A673 (cell line): Measurements from ENCODE around the gene CBX8. TPM values are rescaled to one million over a fixed set of nuclear protein-coding genes. Genes with fewer than 3 reads are reported as not detected.

Source experiments
- BruUV-seq: library from RNA; stranded (reverse); fragments of 400-500 nt; replicated peaks from 2 replicates; lab custom pipeline; 2021; lab: Mats Ljungman, UMichigan
- CTCF ChIA-PET: fragments of 300-600 bp; sonication (Branson Sonifier 250); formaldehyde crosslinking; loops from one replicate; lab custom pipeline; 2022; ENCODE audit warnings: antibody characterized with exemption; lab: Charles Lee
- POLR2A ChIA-PET: fragments of 300-600 bp; sonication (Branson Sonifier 250); formaldehyde crosslinking; loops from one replicate; lab custom pipeline; 2022; ENCODE audit warnings: antibody characterized with exemption; ENCODE audit not compliant: low non-redundant PET; lab: Charles Lee
- DNase-seq: peaks from one replicate; pipeline ENCODE4 v3.0.0-alpha.2; 2015; ENCODE audit warnings: low spot score
- H3K27ac ChIP-seq: fragments of 200-600 bp; sonication (generic); 2 replicates; pipeline ENCODE4 v1.5.1; 2016; ENCODE audit warnings: mixed run types, low read depth, mild to moderate bottlenecking, mixed read lengths, antibody characterized with exemption, low read length; ENCODE audit not compliant: poor library complexity, severe bottlenecking
- H3K27me3 ChIP-seq: fragments of 200-600 bp; sonication (generic); replicated peaks from 2 replicates; pipeline ENCODE4 v1.6.1; 2017; ENCODE audit warnings: mixed run types, low read depth, mild to moderate bottlenecking, mixed read lengths, antibody characterized with exemption, low read length; ENCODE audit not compliant: insufficient read depth, poor library complexity
- H3K36me3 ChIP-seq: fragments of 200-600 bp; sonication (generic); 2 replicates; pipeline ENCODE4 v1.6.1; 2016; ENCODE audit warnings: mixed run types, mild to moderate bottlenecking, mixed read lengths, antibody characterized with exemption, low read length; ENCODE audit not compliant: insufficient read depth, poor library complexity, severe bottlenecking
- H3K4me1 ChIP-seq: fragments of 200-600 bp; sonication (generic); 2 replicates; pipeline ENCODE4 v1.6.1; 2017; ENCODE audit warnings: mixed run types, mild to moderate bottlenecking, mixed read lengths, antibody characterized with exemption, low read length; ENCODE audit not compliant: insufficient read depth, poor library complexity, severe bottlenecking
- H3K4me3 ChIP-seq: fragments of 200-600 bp; sonication (generic); 2 replicates; pipeline ENCODE4 v1.5.1; 2016; ENCODE audit warnings: low read depth, mixed run types, mild to moderate bottlenecking, mixed read lengths, low read length; ENCODE audit not compliant: poor library complexity, severe bottlenecking
- H3K9me3 ChIP-seq: fragments of 200-600 bp; sonication (generic); 2 replicates; pipeline ENCODE4 v1.6.1; 2016; ENCODE audit warnings: mixed run types, low read depth, mild to moderate bottlenecking, mixed read lengths, antibody characterized with exemption, low read length; ENCODE audit not compliant: poor library complexity, severe bottlenecking
- EZH2 ChIP-seq: fragments of 200-600 bp; sonication (generic); IDR thresholded peaks from 2 replicates; pipeline ENCODE4 v1.6.1; 2017; ENCODE audit warnings: borderline replicate concordance, low read depth, mild to moderate bottlenecking, mixed read lengths, antibody characterized with exemption, low read length; ENCODE audit not compliant: poor library complexity, severe bottlenecking
- intact Hi-C: fragments of 100-400 bp; cut with micrococcal nuclease; formaldehyde crosslinking; loops from one replicate; pipeline ENCODE4 v1.10.0; 2022; ENCODE audit not compliant: unreplicated experiment
- total RNA-seq: library from RNA; stranded (reverse); gene quantifications from 2 replicates; pipeline ENCODE4 v1.2.3, GENCODE V29; 2021
- TF ChIP-seq, protein P1 (sequence below): fragments of 300-800, 200-600 bp; sonication (generic); conservative IDR thresholded peaks from 2 replicates; pipeline ENCODE4 v1.5.1; 2017; ENCODE audit warnings: low read depth, mild to moderate bottlenecking, antibody characterized with exemption, low read length, moderate library complexity, mixed read lengths

Gene CBX8
- total RNA-seq, 1 experiment from 2014 or later = 27.0 TPM

DNA sequence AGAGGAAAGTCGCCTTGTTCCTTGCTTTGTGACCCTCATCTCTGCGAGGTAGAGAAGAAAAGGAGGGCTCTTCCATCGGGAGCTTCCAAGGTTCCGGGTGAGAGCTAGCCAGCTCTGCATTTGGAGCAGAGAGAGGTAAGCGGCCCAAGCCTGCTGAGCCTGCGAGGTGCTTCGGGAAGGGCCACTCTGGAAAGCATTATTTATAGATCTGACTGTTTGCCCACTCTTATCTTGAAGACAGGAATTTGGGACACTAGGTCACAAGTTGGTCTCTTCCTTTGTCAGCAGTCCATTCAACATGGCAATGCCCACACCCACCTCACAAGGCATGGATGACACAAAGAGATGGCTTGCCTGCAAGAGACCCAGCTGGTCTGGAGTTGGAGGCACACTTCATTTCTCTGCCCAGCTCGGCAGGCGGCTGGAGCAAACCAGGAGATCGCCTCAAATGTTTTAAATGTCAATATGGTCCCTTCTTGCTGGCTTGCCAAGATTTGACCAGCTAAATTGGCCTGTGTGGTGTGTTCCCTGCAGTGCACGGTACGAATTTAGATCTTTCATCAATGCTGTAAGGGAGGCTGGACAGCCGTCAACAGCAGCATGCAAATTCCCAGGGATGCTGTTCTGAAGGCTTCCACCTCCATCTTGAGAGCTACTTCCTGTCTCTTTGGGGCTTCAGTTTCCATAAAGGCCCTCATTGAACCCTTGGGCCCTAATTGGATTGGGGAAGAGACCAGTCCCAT lies 22.8 kb upstream of the CBX8 start:
- DNase-seq = no peak
- intact Hi-C loops = no loop called here
- Histone ChIP-seq H3K4me3 (no peak overlapping the region), H3K9me3 (no peaks in the 10 kb centered on the region), H3K36me3 (no peaks in the 10 kb centered on the region), H3K27ac (no peak overlapping the region), H3K4me1 (no peaks in the 10 kb centered on the region), H3K27me3 (no peaks in the 10 kb centered on the region)
- POLR2A ChIA-PET = no interaction called here
- TF ChIP-seq, protein P1, sequence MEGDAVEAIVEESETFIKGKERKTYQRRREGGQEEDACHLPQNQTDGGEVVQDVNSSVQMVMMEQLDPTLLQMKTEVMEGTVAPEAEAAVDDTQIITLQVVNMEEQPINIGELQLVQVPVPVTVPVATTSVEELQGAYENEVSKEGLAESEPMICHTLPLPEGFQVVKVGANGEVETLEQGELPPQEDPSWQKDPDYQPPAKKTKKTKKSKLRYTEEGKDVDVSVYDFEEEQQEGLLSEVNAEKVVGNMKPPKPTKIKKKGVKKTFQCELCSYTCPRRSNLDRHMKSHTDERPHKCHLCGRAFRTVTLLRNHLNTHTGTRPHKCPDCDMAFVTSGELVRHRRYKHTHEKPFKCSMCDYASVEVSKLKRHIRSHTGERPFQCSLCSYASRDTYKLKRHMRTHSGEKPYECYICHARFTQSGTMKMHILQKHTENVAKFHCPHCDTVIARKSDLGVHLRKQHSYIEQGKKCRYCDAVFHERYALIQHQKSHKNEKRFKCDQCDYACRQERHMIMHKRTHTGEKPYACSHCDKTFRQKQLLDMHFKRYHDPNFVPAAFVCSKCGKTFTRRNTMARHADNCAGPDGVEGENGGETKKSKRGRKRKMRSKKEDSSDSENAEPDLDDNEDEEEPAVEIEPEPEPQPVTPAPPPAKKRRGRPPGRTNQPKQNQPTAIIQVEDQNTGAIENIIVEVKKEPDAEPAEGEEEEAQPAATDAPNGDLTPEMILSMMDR = no peak
- TF ChIP-seq EZH2 = no peak
- BruUV-seq = no TSS peak
- CTCF ChIA-PET = no interaction called here

DNA sequence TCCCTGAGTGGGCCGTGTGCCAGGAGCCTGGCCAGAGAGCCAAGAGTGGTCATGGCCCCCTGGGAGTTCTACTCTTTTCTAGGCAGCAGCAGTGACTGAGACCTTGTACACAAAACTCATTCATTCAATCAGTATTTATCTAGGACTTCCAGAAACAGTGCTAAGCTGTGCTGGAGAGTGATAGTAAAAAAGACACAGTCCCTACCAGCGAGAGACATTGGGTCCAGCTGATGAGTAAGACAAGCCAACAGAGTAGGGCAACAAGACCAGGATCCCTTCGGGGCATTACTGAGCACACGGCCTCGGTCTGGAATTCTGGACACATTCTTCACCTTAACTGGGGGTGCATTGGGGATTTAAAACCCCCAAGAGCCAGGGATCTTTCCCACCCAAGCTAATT lies 22.2 kb upstream of the CBX8 start:
- POLR2A ChIA-PET = interaction anchor here (0.6 kb wide), 1 partner anchor 19 kb away, joined by 3 read pairs; no protein-coding TSS in a partner anchor
- intact Hi-C loops = no loop called here

DNA sequence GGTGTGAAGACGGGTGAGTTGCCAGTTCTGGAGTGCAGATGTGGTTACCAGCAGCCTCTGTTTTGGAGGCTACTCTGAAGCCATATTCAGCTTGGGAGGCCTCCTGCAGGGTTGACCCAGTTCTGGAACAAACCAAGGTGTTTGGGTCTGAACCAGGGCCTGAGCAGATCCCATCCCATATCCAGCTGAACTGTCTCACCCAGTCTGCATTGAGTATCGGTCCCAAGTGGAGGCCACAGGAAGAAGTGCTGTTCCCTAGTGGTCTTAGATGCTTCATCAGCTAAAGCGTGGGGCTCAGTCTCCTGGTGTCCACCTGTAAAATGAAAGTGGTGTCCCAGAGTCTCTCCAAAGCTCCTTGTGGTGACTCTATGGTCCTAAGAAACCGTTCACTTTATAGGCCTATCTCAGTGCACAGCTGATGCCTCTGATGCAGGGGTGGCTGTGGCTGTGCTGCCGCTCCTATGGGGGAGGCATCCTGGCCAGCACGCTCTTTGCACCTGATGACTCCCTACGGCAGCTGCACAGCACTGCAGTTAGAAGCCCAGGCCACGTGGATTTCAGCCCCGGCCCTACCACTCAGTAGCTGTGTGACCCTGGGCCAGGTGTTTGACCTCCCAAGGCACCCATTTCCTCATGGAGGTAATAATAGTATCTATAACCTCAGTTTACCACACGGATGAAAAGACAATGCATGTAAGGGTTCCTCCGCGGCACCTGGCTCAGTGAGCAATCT lies 21.3 kb upstream of the CBX8 start:
- TF ChIP-seq, protein P1 = no peak
- TF ChIP-seq EZH2 = no peak
- no peaks in the 10 kb centered on the region for H3K36me3 ChIP-seq
- no peak for DNase-seq
- no peak overlapping the region for H3K27ac ChIP-seq
- BruUV-seq = no TSS peak
- no peaks in the 10 kb centered on the region for H3K27me3 ChIP-seq
- H3K4me3 ChIP-seq = no peak overlapping the region
- POLR2A ChIA-PET = interaction anchor here (0.6 kb wide), 1 partner anchor 20 kb away, joined by 3 read pairs; no protein-coding TSS in a partner anchor
- H3K4me1 ChIP-seq = no peaks in the 10 kb centered on the region
- H3K9me3 ChIP-seq = no peaks in the 10 kb centered on the region
- CTCF ChIA-PET = no interaction called here
- intact Hi-C loops = no loop called here

More for the DNA sequence above, 22.2 kb upstream of the CBX8 start:
- H3K9me3 ChIP-seq = no peaks in the 10 kb centered on the region
- TF ChIP-seq, protein P1 = no peak
- no peak for TF ChIP-seq EZH2
- no peaks in the 10 kb centered on the region for H3K27me3 ChIP-seq
- BruUV-seq = no TSS peak
- H3K27ac ChIP-seq = peak overlapping the region; percentile 16
- no peaks in the 10 kb centered on the region for H3K4me1 ChIP-seq
- no peaks in the 10 kb centered on the region for H3K36me3 ChIP-seq
- CTCF ChIA-PET = no interaction called here
- no peak overlapping the region for H3K4me3 ChIP-seq
- DNase-seq = no peak
